ENCODE measurements around the gene VPS8. TPM values are rescaled to one million over a fixed set of nuclear protein-coding genes. Genes with fewer than 3 reads are reported as not detected.

The VPS8 gene
- total and polyA plus RNA-seq, 2 of the 13 experiments (the other 11 are each of a cell fraction or from before 2014, with no cell fraction given): 14.2 to 35.1 TPM

DNA sequence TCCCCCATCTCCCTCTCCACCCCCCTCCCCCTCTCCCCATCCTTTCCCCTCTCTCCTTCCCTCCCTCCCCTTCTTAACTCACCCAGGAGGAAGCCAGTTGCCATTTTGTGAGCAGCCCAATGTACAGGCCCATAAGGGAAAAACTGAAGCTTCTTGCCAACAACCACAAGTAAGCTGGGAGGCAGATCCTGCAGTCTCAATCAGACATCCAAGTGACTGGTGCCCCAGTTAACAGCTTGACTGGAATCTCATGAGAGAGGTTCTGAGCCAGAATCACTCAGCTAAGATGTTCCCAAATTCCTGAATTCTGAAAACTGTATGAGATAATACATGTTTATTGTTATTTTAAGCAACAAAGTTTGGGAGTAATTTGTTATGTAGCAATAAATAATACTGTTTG lies 250.2 kb downstream of the VPS8 start (continued):
- TF ChIP-seq KIAA2018 (CRISPR knock-in tag; IDR thresholded peaks at IDR 0.05; ENCODE audit: borderline replicate concordance): no peak
- TF ChIP-seq, protein P1, sequence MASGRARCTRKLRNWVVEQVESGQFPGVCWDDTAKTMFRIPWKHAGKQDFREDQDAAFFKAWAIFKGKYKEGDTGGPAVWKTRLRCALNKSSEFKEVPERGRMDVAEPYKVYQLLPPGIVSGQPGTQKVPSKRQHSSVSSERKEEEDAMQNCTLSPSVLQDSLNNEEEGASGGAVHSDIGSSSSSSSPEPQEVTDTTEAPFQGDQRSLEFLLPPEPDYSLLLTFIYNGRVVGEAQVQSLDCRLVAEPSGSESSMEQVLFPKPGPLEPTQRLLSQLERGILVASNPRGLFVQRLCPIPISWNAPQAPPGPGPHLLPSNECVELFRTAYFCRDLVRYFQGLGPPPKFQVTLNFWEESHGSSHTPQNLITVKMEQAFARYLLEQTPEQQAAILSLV (CRISPR knock-in tag; IDR thresholded peaks at IDR 0.05; ENCODE audit: borderline replicate concordance): no peak

- peaks cover 12% of the 10 kb centered on the region for H3K9me3 ChIP-seq (ENCODE audit: low read length)
- no peak overlapping the region for H3K4me3 ChIP-seq (replicated peaks in 1 of 3; ENCODE audit: insufficient read depth in 1 of 3, low read depth in 2 of 3, low read length in 3 of 3)
- no peaks in the 10 kb centered on the region for H3K4me1 ChIP-seq (ENCODE audit: insufficient read depth, low read length)
- intact Hi-C loops (cut with micrococcal nuclease; ENCODE audit: unreplicated experiment): no loop called here
- H3K27me3 ChIP-seq (ENCODE audit: control insufficient read depth in 1 of 2, insufficient read depth in 2 of 2, low read length in 2 of 2): no peaks in the 10 kb centered on the region
- in situ Hi-C loops (cut with HindIII; ENCODE audit: extremely low pct_ligation_motif_present, low pct_unique_long_range_greater_than_20kb): no loop called here
- H3K9ac ChIP-seq (ENCODE audit: insufficient read depth, low read depth, low read length): no peak overlapping the region
- DNase-seq (ENCODE audit: low spot score) (no peak), ATAC-seq (no peak), FAIRE-seq (no peak)
- no peak overlapping the region for H3K27ac ChIP-seq (ENCODE audit: extremely low read length, insufficient read depth, low read length)
- no peaks in the 10 kb centered on the region for H4K20me1 ChIP-seq (ENCODE audit: insufficient read depth, low read length)
- POLR2A ChIA-PET: no interaction called here
- no peaks in the 10 kb centered on the region for H3K36me3 ChIP-seq (replicated peaks in 1 of 2; ENCODE audit: control insufficient read depth in 1 of 2, insufficient read depth in 2 of 2, low read length in 2 of 2)
- H2AFZ ChIP-seq (ENCODE audit: low read length): no peak overlapping the region
- CTCF ChIA-PET (ENCODE audit: low intra/inter-chr PET ratio, low total read pairs): no interaction called here
- no TSS peak for BruUV-seq (replicated peaks)
- WGBS (ENCODE audit: low lambda C conversion rate): 4% methylated on average over 3 of the region's 3 CpGs
- H3K79me2 ChIP-seq (ENCODE audit: insufficient read depth, low read length): no peaks in the 10 kb centered on the region
- no peak overlapping the region for H3K4me2 ChIP-seq (ENCODE audit: low read depth, low read length)
- TF ChIP-seq ZNF607 (CRISPR knock-in tag; IDR thresholded peaks at IDR 0.05; ENCODE audit: borderline replicate concordance): no peak
- TF ChIP-seq, protein P2, sequence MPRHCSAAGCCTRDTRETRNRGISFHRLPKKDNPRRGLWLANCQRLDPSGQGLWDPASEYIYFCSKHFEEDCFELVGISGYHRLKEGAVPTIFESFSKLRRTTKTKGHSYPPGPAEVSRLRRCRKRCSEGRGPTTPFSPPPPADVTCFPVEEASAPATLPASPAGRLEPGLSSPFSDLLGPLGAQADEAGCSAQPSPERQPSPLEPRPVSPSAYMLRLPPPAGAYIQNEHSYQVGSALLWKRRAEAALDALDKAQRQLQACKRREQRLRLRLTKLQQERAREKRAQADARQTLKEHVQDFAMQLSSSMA (CRISPR knock-in tag; IDR thresholded peaks at IDR 0.05): no peak
- no peak for TF ChIP-seq NAIF1 (CRISPR knock-in tag; IDR thresholded peaks at IDR 0.05; ENCODE audit: borderline replicate concordance)
- no peak for TF ChIP-seq EP300 (IDR thresholded peaks at IDR 0.05; ENCODE audit: low read depth in 2 of 2, low read length in 2 of 2)
- TF ChIP-seq EP300 (CRISPR knock-in tag; IDR thresholded peaks at IDR 0.05; ENCODE audit: borderline replicate concordance): no peak
- TF ChIP-seq, protein P3, sequence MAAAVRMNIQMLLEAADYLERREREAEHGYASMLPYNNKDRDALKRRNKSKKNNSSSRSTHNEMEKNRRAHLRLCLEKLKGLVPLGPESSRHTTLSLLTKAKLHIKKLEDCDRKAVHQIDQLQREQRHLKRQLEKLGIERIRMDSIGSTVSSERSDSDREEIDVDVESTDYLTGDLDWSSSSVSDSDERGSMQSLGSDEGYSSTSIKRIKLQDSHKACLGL (CRISPR knock-in tag; IDR thresholded peaks at IDR 0.05): no peak
- TF ChIP-seq PHF5A (CRISPR knock-in tag; IDR thresholded peaks at IDR 0.05; ENCODE audit: low read depth, unreplicated experiment): no peak
- TF ChIP-seq GTF3A (CRISPR knock-in tag; conservative IDR thresholded peaks at IDR 0.05): no peak
- TF ChIP-seq ZNF776 (CRISPR knock-in tag; IDR thresholded peaks at IDR 0.05): no peak
Observed at GRCh38 chr3:185063431-185063830, 251.5 kb downstream of the VPS8 start.

Measured in HepG2 (cell line).